ENCODE data around the gene COG3.

COG3 gene

GRCh38 chr13:45554604-45555109 lies 89.9 kb downstream of the COG3 start:
- no peak for DNase-seq

DNA sequence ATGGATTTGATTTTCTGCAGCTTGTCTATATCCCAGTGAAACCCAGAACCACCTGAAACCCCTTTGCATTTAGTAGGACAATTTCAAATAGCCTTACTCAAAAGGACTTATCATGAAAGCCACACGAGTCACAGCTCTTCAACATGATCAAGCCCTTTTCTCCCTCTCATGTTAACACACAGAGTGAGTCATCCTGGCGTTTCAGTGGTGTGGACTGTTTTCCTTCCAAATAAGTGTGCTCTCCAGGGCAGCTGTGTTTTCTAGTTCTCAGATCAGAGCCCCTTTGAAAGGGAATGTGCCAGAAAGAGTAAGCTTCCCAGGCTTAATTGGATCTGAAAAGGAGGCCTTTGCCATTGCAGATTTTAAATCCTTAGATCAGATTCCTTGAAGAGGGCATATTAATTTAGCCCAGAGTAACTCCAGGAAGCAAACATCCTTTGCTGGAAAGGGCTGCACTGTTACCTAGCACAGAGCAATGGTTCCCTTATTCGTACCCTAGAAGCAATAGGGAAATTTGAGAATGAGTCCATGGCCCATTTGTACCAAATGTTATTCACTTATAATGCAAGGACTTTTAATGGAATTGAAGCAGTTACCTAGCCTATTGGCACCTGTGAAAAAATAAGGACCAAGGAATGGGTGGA lies 99.5 kb downstream of the COG3 start:
- DNase-seq = no peak

DNA sequence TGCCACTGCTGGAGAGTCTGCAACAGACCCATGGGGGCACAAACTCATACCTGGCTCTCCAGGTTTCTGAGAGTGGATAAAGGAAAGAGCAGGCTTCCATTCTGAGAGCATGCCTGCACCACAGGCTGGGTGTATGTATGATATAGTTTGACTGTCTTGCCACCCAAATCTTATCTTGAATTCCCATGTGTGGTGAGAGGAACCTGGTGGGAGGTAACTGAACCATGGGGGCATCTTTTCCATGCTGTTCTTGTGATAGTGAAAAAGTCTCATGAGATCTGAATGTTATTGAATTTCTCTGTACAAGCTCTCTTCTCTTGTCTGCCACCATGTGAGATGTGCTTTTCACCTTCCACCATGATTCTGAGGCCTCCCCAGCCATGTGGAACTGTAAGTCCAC lies 100.6 kb downstream of the COG3 start:
- DNase-seq = no peak

DNA sequence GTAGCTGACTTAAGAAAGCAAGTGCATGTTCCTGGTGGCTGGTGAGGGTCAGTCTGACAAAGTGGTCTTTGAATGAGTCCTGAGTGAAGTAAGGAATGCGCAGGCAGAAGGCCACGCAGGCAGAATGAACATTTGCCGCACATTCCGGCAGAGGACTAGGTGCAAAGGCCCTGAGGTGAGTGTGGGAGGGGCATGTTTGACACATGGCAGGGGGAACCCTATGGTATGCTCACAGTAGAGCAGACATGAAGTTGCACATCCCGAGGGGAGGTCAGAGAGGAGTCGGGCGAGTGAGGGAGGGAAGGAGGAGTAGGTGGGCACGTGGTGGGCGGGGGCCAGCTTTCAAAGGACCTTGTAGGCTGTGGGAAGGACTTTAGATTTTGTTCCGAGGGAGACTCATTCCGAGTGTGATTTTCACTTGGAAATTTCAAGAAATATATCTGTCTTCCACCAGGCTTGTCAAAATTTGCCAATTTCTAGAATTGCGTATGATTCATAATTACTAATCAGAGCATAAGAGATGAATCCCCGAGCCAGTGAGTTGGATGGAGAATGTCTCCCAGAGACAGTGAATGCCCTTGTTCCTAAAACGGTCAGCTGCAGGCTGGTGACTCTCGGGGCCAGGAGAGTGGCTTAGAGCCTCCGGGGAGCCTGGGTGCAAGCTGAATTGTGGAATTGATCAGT lies 110.5 kb downstream of the COG3 start:
- no peak for DNase-seq

- DNase-seq = no peak
Observed at GRCh38 chr13:45575830-45576180, 111.1 kb downstream of the COG3 start.

- no peak for DNase-seq
Observed at GRCh38 chr13:45576466-45576865, 111.7 kb downstream of the COG3 start.

- no peak for DNase-seq
Observed at GRCh38 chr13:45582408-45583076, 117.8 kb downstream of the COG3 start.

DNA sequence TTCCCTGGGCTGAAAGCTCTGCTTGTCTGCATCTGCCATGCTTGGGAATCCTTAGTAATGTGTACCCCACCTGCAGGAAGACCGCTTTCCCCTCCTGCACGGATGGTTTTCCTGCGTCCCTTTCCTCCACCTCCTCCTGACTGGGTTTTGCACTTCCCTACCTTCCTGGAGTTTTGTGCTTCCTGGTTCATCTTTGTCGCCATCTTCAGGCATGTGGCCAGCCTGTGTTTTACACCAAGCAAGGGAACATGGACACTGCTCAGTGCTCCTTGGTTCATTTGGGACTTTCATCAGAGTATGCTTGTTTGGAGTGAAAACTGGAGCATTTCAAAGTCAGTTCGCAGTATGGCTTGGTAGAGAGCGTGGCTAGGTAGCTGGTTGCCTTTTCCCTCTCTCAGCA lies 120.1 kb downstream of the COG3 start:
- no peak for DNase-seq

Measured in activated CD8-positive, alpha-beta memory T cell treated with anti-CD3 and anti-CD28 coated beads for 24 hours (primary cell).